PC-3 (cell line): ENCODE results near the gene ZIC4.

Experiments
- EZH2 ChIP-seq: fragments of 300-600 bp; sonication (generic); IDR thresholded peaks from one replicate; pipeline ENCODE4 v1.6.1; 2017; ENCODE audit warnings: antibody characterized with exemption, mild to moderate bottlenecking, low read length; ENCODE audit not compliant: unreplicated experiment
- TF ChIP-seq, protein P1 (sequence below): fragments of 300-600 bp; sonication (generic); conservative IDR thresholded peaks from 2 replicates; pipeline ENCODE4 v1.5.1; 2017; ENCODE audit warnings: antibody characterized with exemption, low read depth, mild to moderate bottlenecking, low read length

DNA sequence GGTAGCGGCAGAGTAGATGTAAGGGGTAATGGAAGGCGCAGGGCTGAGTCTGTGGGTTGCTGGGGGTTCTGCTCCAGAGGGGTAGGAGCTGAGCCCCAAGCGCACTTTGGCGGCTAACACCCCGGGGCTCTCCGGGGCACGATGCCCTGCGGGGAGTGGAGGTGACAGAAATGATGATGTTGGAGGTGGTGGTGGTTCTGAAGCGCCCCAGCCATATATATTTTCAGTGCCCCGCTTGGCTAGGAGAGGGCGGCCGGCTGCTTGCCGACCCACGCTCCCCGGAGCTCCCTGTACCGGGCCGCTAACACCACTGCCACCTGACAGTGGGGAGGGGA is 9.7 kb downstream of the ZIC4 start:
- TF ChIP-seq, protein P1, sequence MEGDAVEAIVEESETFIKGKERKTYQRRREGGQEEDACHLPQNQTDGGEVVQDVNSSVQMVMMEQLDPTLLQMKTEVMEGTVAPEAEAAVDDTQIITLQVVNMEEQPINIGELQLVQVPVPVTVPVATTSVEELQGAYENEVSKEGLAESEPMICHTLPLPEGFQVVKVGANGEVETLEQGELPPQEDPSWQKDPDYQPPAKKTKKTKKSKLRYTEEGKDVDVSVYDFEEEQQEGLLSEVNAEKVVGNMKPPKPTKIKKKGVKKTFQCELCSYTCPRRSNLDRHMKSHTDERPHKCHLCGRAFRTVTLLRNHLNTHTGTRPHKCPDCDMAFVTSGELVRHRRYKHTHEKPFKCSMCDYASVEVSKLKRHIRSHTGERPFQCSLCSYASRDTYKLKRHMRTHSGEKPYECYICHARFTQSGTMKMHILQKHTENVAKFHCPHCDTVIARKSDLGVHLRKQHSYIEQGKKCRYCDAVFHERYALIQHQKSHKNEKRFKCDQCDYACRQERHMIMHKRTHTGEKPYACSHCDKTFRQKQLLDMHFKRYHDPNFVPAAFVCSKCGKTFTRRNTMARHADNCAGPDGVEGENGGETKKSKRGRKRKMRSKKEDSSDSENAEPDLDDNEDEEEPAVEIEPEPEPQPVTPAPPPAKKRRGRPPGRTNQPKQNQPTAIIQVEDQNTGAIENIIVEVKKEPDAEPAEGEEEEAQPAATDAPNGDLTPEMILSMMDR, result no peak
- TF ChIP-seq EZH2, result no peak
